Head of caudate nucleus (tissue), 42 donors: ENCODE measurements around the gene PIGH.
A peak's percentile ranks its signal among the peaks of the same experiment; 100 is the strongest.
"Not testable (repeated sequence)": the region's sequence is repeated elsewhere in the genome, so short reads cannot be mapped to it uniquely, and the experiment has no call there.

Experiments
- DNase-seq, 42 donors: peaks; one replicate each; pipeline versions ENCODE4 v3.0.0 to v3.0.0-alpha.2; 2020 to 2021; ENCODE audit warnings: mixed read lengths in 7 of 42
- intact Hi-C: fragments of 100-400 bp; cut with DNase I; formaldehyde crosslinking; loops from one replicate; pipeline ENCODE4 v1.15.0; 2022

PIGH gene

GRCh38 chr14:67599698-67600561, at the start of gene PIGH:
TSS of gene PIGH (minus strand) at chr14:67600268. CDS start at chr14:67600203, 65 bp downstream.
- intact Hi-C loops: no loop called here
- peak; percentile 73 to 97 (median 94) for DNase-seq

- intact Hi-C loops: no loop called here
- DNase-seq: no peak
Observed at GRCh38 chr14:67646131-67646530, 46.1 kb upstream of the PIGH start.

- intact Hi-C loops: no loop called here
- DNase-seq: no peak
Observed at GRCh38 chr14:67645414-67645813, 45.3 kb upstream of the PIGH start.

- no peak for DNase-seq
- intact Hi-C loops: no loop called here
Observed at GRCh38 chr14:67644428-67644827, 44.4 kb upstream of the PIGH start.

- intact Hi-C loops: no loop called here
- no peak for DNase-seq
Observed at GRCh38 chr14:67643713-67644112, 43.6 kb upstream of the PIGH start.

- no peak for DNase-seq
- intact Hi-C loops: no loop called here
Observed at GRCh38 chr14:67641902-67642749, 42.1 kb upstream of the PIGH start.

GRCh38 chr14:67641480-67641879, 41.4 kb upstream of the PIGH start:
- intact Hi-C loops: no loop called here
- DNase-seq: no peak

- DNase-seq: no peak
- intact Hi-C loops: no loop called here
Observed at GRCh38 chr14:67638642-67639041, 38.6 kb upstream of the PIGH start.

GRCh38 chr14:67636361-67636919, 36.4 kb upstream of the PIGH start:
- no peak for DNase-seq
- intact Hi-C loops: no loop called here

GRCh38 chr14:67633451-67634147, 33.5 kb upstream of the PIGH start:
- DNase-seq: no peak
- intact Hi-C loops: no loop called here

- intact Hi-C loops: no loop called here
- DNase-seq: no peak
Observed at GRCh38 chr14:67630938-67631337, 30.9 kb upstream of the PIGH start.

GRCh38 chr14:67630186-67630585, 30.1 kb upstream of the PIGH start:
- intact Hi-C loops: no loop called here
- DNase-seq: no peak

- intact Hi-C loops: no loop called here
- DNase-seq: no peak
Observed at GRCh38 chr14:67627519-67627918, 27.5 kb upstream of the PIGH start.

- DNase-seq, intact Hi-C loops: not testable (repeated sequence)
Observed at GRCh38 chr14:67626131-67626530, 26.1 kb upstream of the PIGH start.

- DNase-seq: no peak
- intact Hi-C loops: no loop called here
Observed at GRCh38 chr14:67623114-67623513, 23.0 kb upstream of the PIGH start.

- intact Hi-C loops: no loop called here
- peak in 41 of 42 donors; percentile 14 to 92 (median 68) for DNase-seq
Observed at GRCh38 chr14:67622675-67623074, 22.6 kb upstream of the PIGH start.

- DNase-seq: peak; percentile 19 to 75 (median 46)
- intact Hi-C loops: no loop called here
Observed at GRCh38 chr14:67620217-67620785, 20.2 kb upstream of the PIGH start.

GRCh38 chr14:67619446-67620216, 19.6 kb upstream of the PIGH start, which contains the start of gene ARG2:
TSS of gene ARG2 (plus strand) at chr14:67619920. CDS start at chr14:67619978, 58 bp downstream.
- intact Hi-C loops: loop anchor here (5.0 kb wide), 1 partner anchor 48 kb away; no protein-coding TSS in a partner anchor
- peak; percentile 88 to 99 (median 97) for DNase-seq
